Esophagus squamous epithelium (tissue), 4 donors: ENCODE data around the gene CD34.
A peak's percentile ranks its signal among the peaks of the same experiment; 100 is the strongest.

ENCODE experiments used
- CTCF ChIP-seq, 6 experiments: fragments of 450-650 bp in 4 of 6; fragments of 200-600 bp in 2 of 6; sonication (generic) in 2 of 6; IDR thresholded peaks; one replicate each; pipeline ENCODE4 v1.5.1; 2016 to 2019; ENCODE audit warnings: antibody characterized with exemption in 6 of 6, mild to moderate bottlenecking in 4 of 6, moderate library complexity in 4 of 6
- POLR2A ChIP-seq, 4 donors: fragments of 450-650 bp; IDR thresholded peaks; one replicate each; pipeline ENCODE4 v1.6.1; 2017; ENCODE audit warnings: antibody characterized with exemption in 4 of 4, mild to moderate bottlenecking in 4 of 4, moderate library complexity in 3 of 4

GRCh38 chr1:207868774-207869721 lies 41.9 kb downstream of the CD34 start:
- TF ChIP-seq CTCF (IDR thresholded peaks at IDR 0.05) (peak; percentile 67 to 99 (median 94)), POLR2A (IDR thresholded peaks at IDR 0.05) (peak in 2 of 4 donors; percentile 80 to 84)
